Natural killer cell (primary cell): ENCODE results near the gene PSORS1C1. TPM values are rescaled to one million over a fixed set of nuclear protein-coding genes. Genes with fewer than 3 reads are reported as not detected.

Source experiments
- ATAC-seq, 3 donors: fragments of 150-1000 bp in 2 of 3; fragments of 200-7000 bp in 1 of 3; cut with Tn5 transposase; 1 replicate in 1 of 3; 2 replicates in 2 of 3; pipeline ENCODE4 v1.10.0; 2021; ENCODE audit warnings: mild to moderate bottlenecking in 2 of 3, moderate library complexity in 2 of 3
- DNase-seq, 2 donors: peaks; one replicate each; pipeline versions ENCODE4 v3.0.0 to v3.0.0-alpha.2; 2013 to 2021; ENCODE audit warnings: mixed read lengths in 1 of 2
- H3K27ac ChIP-seq: one replicate; pipeline ENCODE4 v1.5.1; 2013; ENCODE audit warnings: mild to moderate bottlenecking, low read length
- H3K27me3 ChIP-seq: one replicate; pipeline ENCODE4 v1.6.1; 2013; ENCODE audit warnings: low read length; ENCODE audit not compliant: control insufficient read depth, insufficient read depth
- H3K36me3 ChIP-seq: one replicate; pipeline ENCODE4 v1.6.1; 2013; ENCODE audit warnings: low read length; ENCODE audit not compliant: control insufficient read depth, insufficient read depth
- H3K4me1 ChIP-seq: one replicate; pipeline ENCODE4 v1.6.1; 2013; ENCODE audit warnings: low read length; ENCODE audit not compliant: control insufficient read depth, insufficient read depth
- H3K4me3 ChIP-seq: one replicate; pipeline ENCODE4 v1.5.1; 2013; ENCODE audit warnings: low read length
- H3K9me3 ChIP-seq: one replicate; pipeline ENCODE4 v1.6.1; 2013; ENCODE audit warnings: low read length; ENCODE audit not compliant: control insufficient read depth, insufficient read depth
- H3K27ac Mint-ChIP-seq, 2 donors: one replicate each; pipeline ENCODE4 v1.8.0; 2022; ENCODE audit warnings: mild to moderate bottlenecking in 2 of 2, mixed read lengths in 2 of 2, moderate library complexity in 1 of 2
- H3K27me3 Mint-ChIP-seq, 2 donors: one replicate each; pipeline ENCODE4 v1.8.0; 2022; ENCODE audit warnings: low read depth in 2 of 2, mixed read lengths in 2 of 2
- H3K36me3 Mint-ChIP-seq: one replicate; pipeline ENCODE4 v1.8.0; 2022; ENCODE audit warnings: mixed read lengths
- H3K4me1 Mint-ChIP-seq, 2 donors: one replicate each; pipeline ENCODE4 v1.8.0; 2022; ENCODE audit warnings: mixed read lengths in 2 of 2
- H3K4me3 Mint-ChIP-seq: one replicate; pipeline ENCODE4 v1.8.0; 2022; ENCODE audit warnings: mild to moderate bottlenecking, moderate library complexity, mixed read lengths
- H3K9me3 Mint-ChIP-seq, 2 donors: one replicate each; pipeline ENCODE4 v1.8.0; 2022; ENCODE audit warnings: mixed read lengths in 2 of 2
- CTCF ChIP-seq: fragments of 200-600 bp; IDR thresholded peaks from one replicate; pipeline ENCODE4 v1.8.0; 2022; ENCODE audit warnings: antibody characterized with exemption
- WGBS: methylation state at CpG from one replicate; pipeline ENCODE4 v1.1.7; 2013; ENCODE audit warnings: missing lambda C conversion rate; ENCODE audit not compliant: insufficient coverage; 5-methylcytosine and 5-hydroxymethylcytosine counted together
- intact Hi-C: fragments of 100-400 bp; cut with micrococcal nuclease; formaldehyde crosslinking; loops from one replicate; pipeline ENCODE4 v1.14.2; 2022
- total RNA-seq, 4 donors: library from RNA; stranded (reverse); fragments of 120-200 nt in 1 of 4; gene quantifications; one replicate each; pipeline versions ENCODE4 v1.2.3 to v1.2.4, GENCODE V29; 2013 to 2022

PSORS1C1 gene
- total RNA-seq, 3 donors from 2014 or later (not counting 1 experiment from before 2014, with no cell fraction given) = not detected

- intact Hi-C loops = no loop called here
- Mint-ChIP-seq H3K4me3 (no peak overlapping the region), H3K27me3 (no peaks in the 10 kb centered on the region), H3K36me3 (no peaks in the 10 kb centered on the region), H3K27ac (no peak overlapping the region), H3K4me1 (peaks cover 12 to 22% of the 10 kb centered on the region in 2 donors), H3K9me3 (no peaks in the 10 kb centered on the region)
- no peak for DNase-seq
- Histone ChIP-seq H3K27ac (no peak overlapping the region), H3K4me1 (peaks cover 24% of the 10 kb centered on the region), H3K4me3 (no peak overlapping the region), H3K27me3 (no peaks in the 10 kb centered on the region), H3K9me3 (no peaks in the 10 kb centered on the region), H3K36me3 (no peaks in the 10 kb centered on the region)
- TF ChIP-seq CTCF = no peak
- 64% methylated on average over 7 of the region's 8 CpGs for WGBS
- no peak for ATAC-seq
Observed at GRCh38 chr6:31178143-31179041, 63.8 kb downstream of the PSORS1C1 start.

GRCh38 chr6:31179042-31179386 is 64.4 kb downstream of the PSORS1C1 start:
- ATAC-seq = no peak
- no peak for DNase-seq
- H3K4me3 Mint-ChIP-seq = no peak overlapping the region
- peaks cover 12 to 22% of the 10 kb centered on the region in 2 donors for H3K4me1 Mint-ChIP-seq
- 87% methylated on average over 4 of the region's 4 CpGs for WGBS
- Histone ChIP-seq H3K9me3 (no peaks in the 10 kb centered on the region), H3K4me3 (no peak overlapping the region), H3K27me3 (no peaks in the 10 kb centered on the region), H3K4me1 (peaks cover 24% of the 10 kb centered on the region), H3K27ac (no peak overlapping the region), H3K36me3 (no peaks in the 10 kb centered on the region)
- no peak for TF ChIP-seq CTCF
- intact Hi-C loops = no loop called here
- no peaks in the 10 kb centered on the region for H3K36me3 Mint-ChIP-seq
- H3K9me3 Mint-ChIP-seq = no peaks in the 10 kb centered on the region
- no peak overlapping the region for H3K27ac Mint-ChIP-seq
- H3K27me3 Mint-ChIP-seq = no peaks in the 10 kb centered on the region

- H3K27ac ChIP-seq = no peak overlapping the region
- DNase-seq = no peak
- no peaks in the 10 kb centered on the region for H3K9me3 ChIP-seq
- no peak for TF ChIP-seq CTCF
- intact Hi-C loops = no loop called here
- no peaks in the 10 kb centered on the region for H3K36me3 ChIP-seq
- no peaks in the 10 kb centered on the region for H3K36me3 Mint-ChIP-seq
- peaks cover 23% of the 10 kb centered on the region for H3K4me1 ChIP-seq
- 95% methylated on average over 8 of the region's 8 CpGs for WGBS
- no peak for ATAC-seq
- H3K4me3 Mint-ChIP-seq = peak overlapping the region; percentile 85
- H3K4me1 Mint-ChIP-seq = peaks cover 12 to 22% of the 10 kb centered on the region in 2 donors
- no peaks in the 10 kb centered on the region for H3K27me3 ChIP-seq
- H3K9me3 Mint-ChIP-seq = no peaks in the 10 kb centered on the region
- H3K27me3 Mint-ChIP-seq = no peaks in the 10 kb centered on the region
- H3K4me3 ChIP-seq = peak overlapping the region; percentile 63
- peak overlapping the region in 1 of 2 donors; percentile 87 for H3K27ac Mint-ChIP-seq
Observed at GRCh38 chr6:31179896-31180295, 65.3 kb downstream of the PSORS1C1 start.
